DMS114 treated with DMSO at 0.1 percent for 48 hours (cell line): ENCODE results near the gene NEURL2.
"Not testable (repeated sequence)": the region's sequence is repeated elsewhere in the genome, so short reads cannot be mapped to it uniquely, and the experiment has no call there.

Experiments used
- DNase-seq: peaks from one replicate; lab custom pipeline; 2025; ENCODE audit not compliant: unreplicated experiment; lab: John Stamatoyannopoulos, UW

The NEURL2 gene, protein sequence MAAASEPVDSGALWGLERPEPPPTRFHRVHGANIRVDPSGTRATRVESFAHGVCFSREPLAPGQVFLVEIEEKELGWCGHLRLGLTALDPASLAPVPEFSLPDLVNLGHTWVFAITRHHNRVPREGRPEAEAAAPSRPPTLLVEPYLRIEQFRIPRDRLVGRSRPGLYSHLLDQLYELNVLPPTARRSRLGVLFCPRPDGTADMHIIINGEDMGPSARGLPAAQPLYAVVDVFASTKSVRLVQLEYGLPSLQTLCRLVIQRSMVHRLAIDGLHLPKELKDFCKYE

DNA sequence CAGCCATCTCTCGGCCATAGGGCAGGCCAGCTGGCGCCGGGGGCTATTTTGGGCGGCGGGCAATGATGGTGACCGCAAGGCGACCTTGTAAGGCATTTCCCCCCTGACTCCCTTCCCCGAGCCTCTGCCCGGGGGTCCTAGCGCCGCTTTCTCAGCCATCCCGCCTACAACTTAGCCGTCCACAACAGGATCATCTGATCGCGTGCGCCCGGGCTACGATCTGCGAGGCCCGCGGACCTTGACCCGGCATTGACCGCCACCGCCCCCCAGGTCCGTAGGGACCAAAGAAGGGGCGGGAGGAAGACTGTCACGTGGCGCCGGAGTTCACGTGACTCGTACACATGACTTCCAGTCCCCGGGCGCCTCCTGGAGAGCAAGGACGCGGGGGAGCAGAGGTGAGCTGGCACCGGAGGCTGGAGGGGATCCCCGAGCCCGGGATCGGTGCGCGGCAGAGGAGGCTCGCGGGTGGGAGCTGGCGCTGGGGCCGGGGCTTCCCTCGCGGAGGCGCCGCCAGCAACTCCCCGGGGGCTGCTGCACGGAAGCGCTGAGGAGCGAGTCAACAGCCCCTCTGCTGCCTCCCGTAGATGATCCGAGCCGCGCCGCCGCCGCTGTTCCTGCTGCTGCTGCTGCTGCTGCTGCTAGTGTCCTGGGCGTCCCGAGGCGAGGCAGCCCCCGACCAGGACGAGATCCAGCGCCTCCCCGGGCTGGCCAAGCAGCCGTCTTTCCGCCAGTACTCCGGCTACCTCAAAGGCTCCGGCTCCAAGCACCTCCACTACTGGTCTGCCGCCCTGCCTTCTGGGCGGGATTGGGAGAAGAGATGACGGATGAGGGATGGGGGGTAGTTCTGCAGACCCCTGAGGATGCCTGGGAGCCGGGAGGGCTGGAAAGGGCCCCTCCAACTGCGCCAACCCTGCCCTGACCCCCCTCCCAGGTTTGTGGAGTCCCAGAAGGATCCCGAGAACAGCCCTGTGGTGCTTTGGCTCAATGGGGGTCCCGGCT, at the start of gene NEURL2, which contains the start of gene CTSA:
Gene NEURL2, minus strand, starts transcription at position 224 of the 999 bp plus-strand sequence. Its CDS starts 217 bp downstream, at position 7.
Gene CTSA, plus strand, starts transcription at position 351 of the 999 bp plus-strand sequence. Its CDS starts 234 bp downstream, at position 585.
- peak; percentile 67 for DNase-seq

DNA sequence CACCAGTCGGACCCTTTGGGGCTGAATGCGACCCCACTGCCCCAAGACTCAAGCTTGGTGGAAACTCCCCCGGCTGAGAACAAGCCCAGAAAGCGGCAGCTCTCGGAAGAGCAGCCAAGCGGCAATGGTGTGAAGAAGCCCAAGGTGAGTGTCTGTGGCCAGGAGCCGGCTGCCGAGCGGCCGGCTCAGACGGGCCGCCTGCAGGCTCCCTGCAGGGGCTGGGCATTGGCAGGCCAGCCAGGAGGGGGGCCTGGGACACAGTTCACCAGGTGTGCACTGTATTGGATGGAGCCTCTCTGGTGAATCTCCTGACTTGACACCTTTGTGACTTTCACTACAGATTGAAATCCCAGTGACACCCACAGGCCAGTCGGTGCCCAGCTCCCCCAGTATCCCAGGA, 49.5 kb upstream of the NEURL2 start:
- DNase-seq, result no peak

DNA sequence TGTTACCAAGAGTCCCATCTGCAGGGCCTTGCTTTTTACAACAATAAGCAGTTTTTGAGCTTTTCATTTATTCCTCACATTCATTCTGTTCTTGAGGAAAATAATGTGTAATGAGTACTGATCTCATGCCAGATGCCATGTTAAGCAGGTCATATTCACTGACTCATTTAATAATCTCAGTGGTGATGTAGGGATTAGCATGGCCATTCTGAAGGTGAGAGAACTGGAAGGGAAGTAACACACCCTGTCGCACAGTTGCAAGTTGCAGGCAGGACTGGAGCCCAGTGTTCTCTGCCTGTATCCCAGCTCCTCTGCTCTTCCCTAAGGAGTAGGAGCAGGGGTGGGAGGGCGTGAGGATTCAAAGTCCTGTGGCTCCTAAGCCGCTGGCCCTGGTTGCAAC, 49.0 kb upstream of the NEURL2 start:
- DNase-seq, result no peak

DNA sequence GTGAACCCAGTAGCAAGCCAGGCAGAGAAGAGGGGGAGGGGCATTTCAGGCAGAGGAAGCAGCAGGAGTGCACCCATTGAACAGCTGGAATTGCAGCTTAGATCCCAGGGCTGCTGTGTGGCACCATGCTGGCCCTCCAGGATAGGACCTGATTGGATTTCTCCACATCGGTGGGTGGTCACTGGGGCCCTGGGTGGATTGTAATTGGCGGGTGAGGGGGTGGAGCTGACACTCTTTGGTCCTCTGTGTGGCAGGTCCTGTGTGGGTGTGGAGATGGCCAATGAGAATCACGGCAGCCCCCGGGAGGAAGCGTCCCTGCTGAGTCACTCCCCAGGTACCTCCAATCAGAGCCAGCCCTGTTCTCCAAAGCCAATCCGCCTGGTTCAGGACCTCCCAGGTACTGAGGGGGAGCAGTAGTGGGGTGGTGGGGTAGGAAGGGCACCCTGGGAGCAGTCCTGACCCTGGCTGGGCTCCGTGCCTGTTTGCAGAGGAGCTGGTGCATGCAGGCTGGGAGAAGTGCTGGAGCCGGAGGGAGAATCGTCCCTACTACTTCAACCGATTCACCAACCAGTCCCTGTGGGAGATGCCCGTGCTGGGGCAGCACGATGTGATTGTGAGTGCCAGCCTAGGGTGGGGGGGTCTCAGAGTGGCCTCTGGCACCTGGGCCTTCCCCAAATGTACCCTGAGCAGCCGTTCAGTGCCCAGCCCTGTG, 47.9 kb upstream of the NEURL2 start:
- no peak for DNase-seq

DNA sequence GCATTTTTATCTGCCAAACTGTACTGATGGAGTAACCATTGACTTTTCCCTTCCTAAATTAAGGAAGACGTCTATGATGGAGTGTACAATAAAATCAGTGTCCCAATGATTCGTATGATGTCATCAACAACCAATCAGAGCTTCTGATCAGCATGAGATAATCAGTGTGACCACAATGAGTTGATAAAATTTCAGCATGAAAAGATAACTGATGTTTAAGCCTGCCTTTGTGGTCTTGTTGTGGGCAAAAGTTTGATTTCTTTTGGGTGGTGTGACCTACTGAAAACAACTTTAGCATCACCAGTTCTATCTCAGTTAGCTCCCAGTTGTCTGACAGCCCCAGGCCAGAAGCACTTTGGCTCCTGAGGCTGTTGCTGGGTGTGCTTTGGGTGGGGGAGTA, 46.8 kb upstream of the NEURL2 start:
- no peak for DNase-seq

DNA sequence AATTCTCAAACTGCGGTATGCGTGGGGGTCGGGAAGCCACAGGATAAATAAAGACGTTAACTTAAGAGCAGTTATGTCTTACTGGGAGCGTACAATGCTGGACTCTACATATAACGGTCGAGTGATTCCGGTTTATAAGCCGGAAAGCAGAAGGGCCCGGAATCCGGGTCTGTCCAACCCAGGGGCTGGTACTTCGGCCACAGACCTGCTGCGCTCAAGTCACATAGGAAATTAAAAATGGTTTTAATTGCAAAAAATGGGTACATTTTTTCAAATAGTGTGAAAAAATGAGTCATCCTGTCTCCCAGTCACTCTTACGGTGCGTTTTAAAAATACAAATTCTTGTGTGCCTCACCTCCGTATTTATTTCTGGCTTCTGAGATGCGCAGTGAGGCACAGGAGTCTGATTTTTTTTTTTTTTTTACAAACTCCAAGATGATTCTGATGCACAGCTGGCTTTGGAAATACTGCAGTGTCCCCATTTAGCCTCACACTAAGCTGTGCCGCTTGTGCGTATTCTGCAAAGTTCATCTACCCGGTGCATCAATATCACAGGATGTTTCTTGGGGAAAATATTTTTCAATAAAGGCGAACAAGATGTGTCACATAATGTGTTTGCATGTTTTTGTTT, 44.5 kb upstream of the NEURL2 start:
- DNase-seq, result no peak

DNA sequence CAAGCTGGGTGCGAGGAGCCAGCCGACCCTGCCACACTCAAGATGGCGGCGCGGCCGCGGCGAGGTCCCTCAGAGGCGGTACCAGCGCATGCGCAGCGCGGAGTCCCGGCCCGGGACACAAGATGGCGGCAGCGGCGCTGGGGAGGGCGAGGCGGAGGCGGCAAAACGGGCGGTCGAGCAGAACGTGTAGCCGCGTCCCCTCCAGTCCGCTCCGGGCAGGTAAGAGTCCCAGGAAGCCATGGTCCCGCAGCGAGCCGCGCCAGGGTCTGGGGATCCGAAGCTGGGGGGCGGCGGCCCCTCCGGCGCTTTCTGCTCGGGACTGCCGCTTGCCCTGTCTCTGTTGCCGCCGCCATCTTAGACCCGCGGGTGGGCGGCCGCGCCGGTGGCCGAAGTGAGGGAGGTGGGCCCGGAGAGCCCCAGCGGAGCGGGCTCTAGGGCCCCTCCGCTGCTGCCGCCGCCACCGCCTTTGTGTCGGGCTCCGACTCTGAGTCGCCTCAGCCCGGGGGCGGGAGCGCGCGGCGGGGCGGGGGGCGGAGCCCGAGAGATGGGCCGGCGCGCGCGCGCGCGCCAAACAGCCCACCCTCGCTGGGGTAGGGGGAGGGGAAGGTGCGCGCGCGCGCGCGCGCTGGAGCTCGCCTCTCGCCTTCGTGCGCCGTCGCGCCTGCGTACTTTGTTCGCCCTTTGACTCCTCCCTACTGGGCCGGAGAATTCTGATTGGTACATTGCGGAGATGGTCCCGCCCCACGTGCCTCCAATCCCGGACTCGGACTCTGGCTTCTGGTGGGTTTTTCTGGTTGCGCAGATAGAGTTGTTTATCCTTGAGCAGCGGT, 43.8 kb upstream of the NEURL2 start, which contains the start of gene PCIF1:
Gene PCIF1, plus strand, starts transcription at position 98 of the 830 bp plus-strand sequence. CDS start 4,317 bp downstream, outside the sequence.
- DNase-seq, result peak; percentile 91

DNA sequence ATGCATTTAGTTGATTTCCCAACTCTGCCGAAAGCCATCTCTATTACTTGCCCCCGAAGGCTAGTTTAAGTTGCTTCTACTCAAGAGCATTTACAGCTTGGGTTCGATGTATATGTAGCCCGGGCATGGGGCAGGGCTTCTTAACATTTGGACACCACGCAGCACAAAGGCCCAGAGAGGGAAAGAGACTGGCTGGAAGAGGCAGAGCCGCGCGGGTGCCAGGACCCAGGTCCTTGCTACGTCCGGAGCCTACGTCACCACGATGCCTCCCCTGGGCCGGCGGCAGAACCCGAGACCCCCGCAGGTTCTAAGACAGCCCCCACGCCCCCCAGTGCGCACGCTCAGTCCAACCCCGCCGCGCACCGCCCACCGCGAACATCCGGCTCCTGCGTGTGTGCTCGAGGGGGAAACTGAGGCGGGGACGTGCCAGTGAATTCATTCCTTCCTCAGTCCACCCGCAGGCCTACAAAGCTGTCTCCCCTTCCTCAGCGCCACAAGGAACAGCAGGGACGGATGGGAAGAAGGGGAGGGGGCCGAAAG, 43.1 kb upstream of the NEURL2 start:
- peak; percentile 52 for DNase-seq

DNA sequence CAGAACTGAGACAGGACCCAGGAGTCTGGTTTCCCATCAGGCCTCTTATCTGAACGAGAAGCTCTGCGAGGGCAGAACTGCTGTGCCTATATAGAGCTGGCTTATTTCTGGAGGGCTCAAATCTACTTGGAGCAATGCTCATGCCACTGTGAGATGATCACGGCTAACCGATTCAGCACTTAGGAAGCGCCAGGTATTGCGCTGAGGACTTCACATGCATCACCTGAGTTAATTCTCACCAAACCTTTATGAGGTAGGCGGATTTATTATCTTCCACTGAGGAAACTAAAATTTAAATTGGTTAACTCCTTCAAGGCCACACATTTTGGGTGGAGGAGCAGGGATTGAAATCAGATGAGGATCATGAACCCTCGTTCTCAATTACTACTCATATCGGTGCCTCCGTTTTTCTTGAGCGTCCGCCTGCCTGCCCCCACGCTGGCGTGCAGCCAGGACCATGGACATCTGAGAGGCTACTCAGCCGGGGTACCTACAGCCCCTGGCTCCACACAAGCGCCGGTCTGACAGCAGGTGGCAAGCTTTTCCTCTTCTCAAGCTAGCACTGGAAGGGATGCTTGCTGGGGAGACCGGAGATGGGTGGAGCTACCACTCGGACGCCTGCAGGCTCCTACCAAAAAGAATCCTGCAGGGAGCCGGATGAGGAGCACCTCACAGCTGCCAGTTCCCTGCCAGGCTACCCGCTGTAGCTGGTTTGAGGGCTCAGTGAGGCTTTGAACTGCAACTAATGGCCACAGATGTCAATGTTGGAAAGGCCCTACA, 42.4 kb upstream of the NEURL2 start:
- DNase-seq, result no peak

DNA sequence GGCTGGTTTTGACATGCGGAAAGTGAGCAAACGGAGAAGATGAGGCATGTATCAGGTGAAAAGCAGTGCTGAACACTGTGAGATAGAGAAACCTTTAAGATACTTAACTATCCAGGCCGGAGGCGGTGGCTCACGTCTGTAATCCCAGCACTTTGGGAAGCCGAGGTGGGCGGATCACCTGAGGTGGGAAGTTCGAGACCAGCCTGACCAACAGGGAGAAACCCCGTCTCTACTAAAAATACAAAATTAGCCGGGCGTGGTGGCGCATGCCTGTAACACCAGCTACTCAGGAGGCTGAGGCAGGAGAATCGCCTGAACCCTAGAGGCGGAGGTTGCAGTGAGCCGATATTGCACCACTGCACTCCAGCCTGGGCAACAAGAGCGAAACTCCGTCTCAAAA, 40.7 kb upstream of the NEURL2 start:
- DNase-seq, result not testable (repeated sequence)

DNA sequence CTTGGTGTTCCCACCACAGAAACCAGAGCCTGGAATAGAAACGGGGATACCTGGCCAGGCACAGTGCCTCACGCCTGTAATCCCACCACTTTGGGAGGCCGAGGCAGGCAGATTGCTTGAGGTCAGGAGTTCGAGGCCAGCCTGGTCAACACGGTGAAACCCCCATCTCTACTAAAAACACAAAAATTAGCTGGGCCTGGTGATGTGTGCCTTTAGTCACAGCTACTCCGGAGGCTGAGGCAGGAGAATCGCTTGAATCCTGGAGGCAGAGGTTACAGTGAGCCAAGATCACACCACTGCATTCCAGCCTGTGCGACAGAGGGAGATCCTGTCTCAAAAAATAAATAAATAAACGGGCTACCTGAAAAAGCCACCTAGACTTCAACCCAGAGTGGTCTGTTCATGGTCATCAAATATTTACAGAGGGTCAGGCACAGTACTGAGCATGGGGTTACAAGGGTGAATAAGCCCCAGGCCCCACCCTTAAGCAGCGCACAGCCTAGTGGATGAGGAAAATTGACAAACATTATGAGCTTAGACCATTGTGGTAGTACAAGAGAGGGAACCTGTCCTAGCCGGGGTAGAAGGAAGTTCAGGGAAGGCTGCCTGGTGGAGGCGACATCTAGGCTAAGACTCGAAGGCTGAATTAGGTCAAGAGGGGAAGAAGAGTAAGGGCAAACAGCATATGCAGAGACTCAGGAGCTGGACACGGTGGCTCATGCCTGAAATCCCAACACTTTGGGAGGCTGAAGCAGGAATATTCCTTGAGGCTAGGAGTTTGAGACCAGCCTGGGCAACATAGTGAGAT, 36.3 kb upstream of the NEURL2 start:
- DNase-seq, result no peak

DNA sequence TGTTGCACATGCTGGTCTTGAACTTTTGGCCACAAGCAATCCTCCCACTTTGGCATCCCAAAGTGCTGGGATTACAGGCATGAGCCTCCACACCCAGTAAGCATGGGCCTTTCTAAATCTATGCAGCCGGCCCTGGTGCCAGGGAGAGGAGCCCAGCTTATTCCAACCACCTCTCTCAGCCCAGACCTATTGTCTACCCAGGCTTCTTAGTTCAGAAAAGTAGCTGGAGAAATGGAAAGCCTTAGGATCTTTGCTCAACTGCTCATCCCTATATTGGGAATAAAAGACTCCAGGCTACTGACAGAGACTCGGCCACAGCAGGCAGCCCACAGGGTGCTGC, 35.7 kb upstream of the NEURL2 start:
- no peak for DNase-seq

DNA sequence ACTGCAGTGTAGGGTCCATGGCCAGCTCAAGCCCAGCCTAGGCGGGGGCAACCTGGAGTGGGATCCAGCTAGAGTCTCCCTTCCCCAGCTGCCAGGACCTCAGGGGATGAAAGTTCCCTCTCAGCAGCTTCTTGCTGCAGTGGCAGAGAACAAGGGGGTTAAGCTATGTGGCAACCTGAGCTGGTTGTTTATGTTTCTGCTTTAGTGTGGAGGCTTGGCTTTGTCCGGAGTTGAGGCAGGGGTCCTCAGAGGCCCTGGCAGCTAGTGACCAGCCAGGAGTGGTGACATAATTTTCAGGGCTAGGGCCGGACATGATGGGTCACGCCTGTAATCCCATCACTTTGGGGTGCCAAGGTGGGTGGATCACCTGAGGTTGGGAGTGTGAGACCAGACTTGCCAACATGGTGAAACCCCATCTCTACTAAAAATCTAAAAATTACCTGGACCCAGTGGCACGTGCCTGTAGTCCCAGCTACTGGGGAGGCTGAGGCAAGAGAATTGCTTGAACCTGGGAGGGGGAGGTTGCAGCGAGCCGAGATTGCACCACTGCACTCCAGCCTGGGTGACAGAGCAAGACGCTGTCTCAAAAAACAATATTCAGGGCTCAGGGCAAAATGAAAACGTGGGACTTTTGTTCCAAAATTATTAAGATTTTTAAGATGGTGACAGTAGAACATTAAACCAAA, 35.0 kb upstream of the NEURL2 start:
- no peak for DNase-seq

DNA sequence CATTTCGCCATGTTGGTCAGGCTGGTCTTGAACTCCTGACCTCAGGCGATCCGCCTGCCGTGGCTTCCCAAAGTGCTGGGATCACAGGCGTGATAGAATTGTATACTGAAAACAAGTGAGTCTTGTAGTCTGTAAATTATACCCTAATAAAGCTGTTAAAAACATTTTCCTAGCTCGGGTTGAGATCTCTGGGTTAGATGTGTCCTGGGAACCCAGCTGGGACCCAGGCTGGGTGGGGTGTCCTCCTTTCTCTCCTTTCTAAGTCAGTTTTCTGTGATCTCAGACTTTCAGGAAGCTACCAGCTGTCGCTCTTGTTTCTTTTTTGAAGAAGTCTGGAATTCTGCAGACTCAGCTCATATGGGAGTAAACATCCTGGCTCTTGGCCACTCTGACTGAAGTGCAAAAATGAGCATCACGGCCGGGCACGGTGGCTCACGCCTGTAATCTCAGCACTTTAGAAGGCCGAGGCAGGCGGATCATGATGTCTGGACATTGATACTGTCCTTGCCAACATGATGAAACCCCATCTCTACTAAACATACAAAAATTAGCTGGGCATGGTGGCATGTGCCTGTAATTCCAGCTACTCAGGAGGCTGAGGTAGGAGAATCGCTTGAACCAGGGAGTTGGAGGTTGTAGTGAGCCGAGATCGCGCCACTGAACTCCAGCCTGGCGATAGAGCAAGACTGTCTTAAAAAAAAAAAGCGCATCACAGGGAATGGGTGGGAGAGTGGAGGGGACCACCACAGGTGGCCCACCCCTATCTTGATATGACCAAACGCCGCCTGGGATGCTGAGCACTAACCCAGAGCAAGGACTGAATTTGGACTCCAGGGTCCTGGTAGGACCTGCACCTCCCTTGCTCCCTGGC, 33.6 kb upstream of the NEURL2 start:
- DNase-seq, result no peak

DNA sequence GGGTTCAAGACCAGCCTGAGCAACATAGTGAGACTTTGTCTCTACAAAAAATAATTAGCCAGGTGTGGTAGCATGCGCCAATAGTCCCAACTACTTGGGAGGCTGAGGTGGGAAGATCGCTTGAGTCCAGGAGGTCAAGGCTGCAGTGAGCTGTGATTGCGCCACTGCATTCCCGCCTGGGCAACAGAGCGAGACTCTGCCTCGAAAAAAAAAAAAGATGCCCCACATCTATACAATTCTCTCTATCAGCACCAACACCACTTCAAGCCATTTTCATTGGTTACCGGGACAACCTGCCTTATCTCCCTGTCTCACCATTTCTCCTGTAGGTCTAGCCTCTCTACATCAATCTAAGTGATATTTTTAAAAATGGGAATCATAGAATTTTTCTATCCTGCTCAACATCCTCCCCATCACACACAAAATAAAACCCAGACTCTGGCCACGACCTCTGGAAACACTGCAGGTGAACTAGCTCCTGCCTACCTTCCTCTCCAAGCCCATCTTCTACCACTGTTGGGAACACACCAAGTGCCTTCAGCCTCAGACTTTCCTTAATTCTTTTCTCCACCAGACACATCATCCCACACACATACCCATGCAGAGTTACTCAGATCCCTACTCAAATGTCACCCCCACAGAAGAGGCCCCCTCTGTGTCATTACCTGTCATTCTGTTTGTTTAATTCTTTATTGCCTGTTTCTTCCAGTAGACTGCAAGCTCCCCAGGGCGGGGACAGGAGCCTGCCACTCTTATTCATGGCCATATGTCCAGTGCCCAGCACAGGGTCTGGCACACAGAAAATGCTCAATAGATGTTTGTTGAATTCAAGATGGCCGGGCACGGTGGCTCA, 30.6 kb upstream of the NEURL2 start:
- no peak for DNase-seq
